Measurements from ENCODE around the gene NAALADL1. TPM values are rescaled to one million over a fixed set of nuclear protein-coding genes. Genes with fewer than 3 reads are reported as not detected.

NAALADL1 gene
- total RNA-seq, 1 experiment from 2014 or later: not detected

DNA sequence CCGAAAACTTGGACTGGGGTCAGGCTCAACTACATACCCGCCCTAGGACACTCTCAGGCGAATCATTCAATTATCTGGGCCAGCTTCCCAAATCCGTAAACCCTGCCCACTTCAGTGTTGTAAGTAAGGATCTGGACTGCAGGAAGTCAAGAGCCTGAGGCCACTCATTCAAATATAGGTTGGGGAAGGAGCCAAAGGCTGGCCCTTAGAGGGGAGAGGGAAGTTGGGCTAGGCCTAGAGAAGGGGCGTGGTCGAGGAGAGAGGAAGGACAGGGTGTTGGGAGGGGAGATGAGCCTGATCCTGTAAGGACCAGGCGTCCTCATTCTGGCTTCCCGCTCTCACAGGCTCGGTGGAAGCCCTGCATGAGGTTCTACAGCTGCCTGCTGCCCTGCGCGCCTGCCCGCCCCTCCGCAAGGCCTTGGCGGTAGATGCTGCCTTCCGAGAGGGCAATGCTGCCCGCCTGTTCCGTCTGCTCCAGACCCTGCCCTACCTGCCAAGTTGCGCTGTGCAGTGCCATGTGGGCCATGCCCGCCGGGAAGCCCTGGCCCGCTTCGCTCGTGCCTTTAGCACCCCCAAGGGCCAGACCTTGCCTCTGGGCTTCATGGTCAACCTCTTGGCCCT is 14.4 kb downstream of the NAALADL1 start:
- ChIA-PET RAD21 (ENCODE audit: low non-redundant PET in 1 of 2, low total read pairs in 2 of 2, uncharacterized antibody in 2 of 2, unreplicated experiment in 2 of 2) (no interaction called here), CTCF (no interaction called here), POLR2A (no interaction called here)
- ATAC-seq (no peak), DNase-seq (ENCODE audit: low read depth, low spot score) (no peak)
- Histone ChIP-seq H2AFZ (ENCODE audit: low read depth, low read length, poor library complexity, severe bottlenecking) (no peak overlapping the region), H3K4me2 (ENCODE audit: low read length) (peak overlapping the region; percentile 92; the same call in 1 of the 2 replicates), H3K4me1 (ENCODE audit: control insufficient read depth in 1 of 2, insufficient read depth in 2 of 2, low read length in 2 of 2) (peaks cover 27 to 35% of the 10 kb centered on the region in 2 experiments), H3K4me3 (replicated peaks in 1 of 2; ENCODE audit: low read depth in 1 of 2, low read length in 2 of 2) (no peak overlapping the region), H4K20me1 (ENCODE audit: insufficient read depth) (no peaks in the 10 kb centered on the region), H3K9ac (ENCODE audit: low read length) (no peak overlapping the region), H3K79me2 (ENCODE audit: insufficient read depth, low read length) (peaks cover 25% of the 10 kb centered on the region), H3K9me3 (ENCODE audit: control insufficient read depth in 1 of 2, insufficient read depth in 1 of 2, low read depth in 1 of 2, low read length in 2 of 2) (no peaks in the 10 kb centered on the region), H3K36me3 (ENCODE audit: control insufficient read depth in 1 of 2, insufficient read depth in 2 of 2, low read length in 2 of 2) (peaks cover 2 to 8% of the 10 kb centered on the region in 2 experiments; a peak in 2 of 4 replicates), H3K27me3 (ENCODE audit: insufficient read depth, low read length) (no peaks in the 10 kb centered on the region), H3K27ac (ENCODE audit: low read depth, low read length) (peak overlapping the region; percentile 4), H3K9me2 (ENCODE audit: insufficient read depth) (no peaks in the 10 kb centered on the region)
- BruUV-seq (replicated peaks): no TSS peak
- intact Hi-C loops (cut with micrococcal nuclease): loop anchor here (5.0 kb wide), 1 partner anchor 38 kb away; the partner anchor contains the start of genes CDCA5 and ZFPL1
- no peak for TF ChIP-seq ELF1 (IDR thresholded peaks at IDR 0.05; ENCODE audit: borderline replicate concordance, low read depth)

DNA sequence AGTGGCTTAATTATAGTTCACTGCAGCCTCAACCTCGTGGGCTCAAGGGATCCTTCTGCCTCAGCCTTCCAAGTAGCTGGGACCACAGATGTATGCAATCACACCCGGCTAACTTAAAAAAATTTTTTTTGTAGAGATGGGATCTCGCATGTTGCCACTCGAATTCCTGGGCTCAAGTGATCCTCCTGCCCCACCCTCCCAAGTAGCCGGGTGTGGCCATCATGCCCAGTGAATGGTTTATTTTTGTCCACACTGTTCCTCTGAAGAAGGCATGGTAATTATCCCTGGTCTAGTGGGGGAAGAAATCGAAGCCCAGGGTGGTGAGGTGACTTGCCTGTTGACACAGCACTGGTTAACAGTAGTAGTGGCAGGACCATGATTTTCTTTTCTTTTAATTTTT is 15.5 kb downstream of the NAALADL1 start:
- intact Hi-C loops (cut with micrococcal nuclease): loop anchor here (5.0 kb wide), 1 partner anchor 39 kb away; the partner anchor contains the start of genes CDCA5 and ZFPL1
- TF ChIP-seq SRF (IDR thresholded peaks at IDR 0.05; ENCODE audit: low read depth) (no peak), ELF1 (IDR thresholded peaks at IDR 0.05; ENCODE audit: borderline replicate concordance, low read depth) (no peak), SP1 (IDR thresholded peaks at IDR 0.05; ENCODE audit: low read depth) (no peak), CEBPB (IDR thresholded peaks at IDR 0.05; ENCODE audit: low read depth) (no peak), EZH2 (IDR thresholded peaks at IDR 0.05) (no peak), RAD21 (IDR thresholded peaks at IDR 0.05; ENCODE audit: low read depth) (no peak), ZFX (IDR thresholded peaks at IDR 0.05) (no peak), POLR2A (IDR thresholded peaks at IDR 0.05; ENCODE audit: borderline replicate concordance, extremely low read depth, insufficient read depth, insufficient read length) (no peak), CBX3 (IDR thresholded peaks at IDR 0.05; ENCODE audit: low read depth) (no peak), EZH2phosphoT487 (IDR thresholded peaks at IDR 0.05; ENCODE audit: borderline replicate concordance) (no peak), TCF7L2 (IDR thresholded peaks at IDR 0.05; ENCODE audit: borderline replicate concordance, extremely low read depth, insufficient read depth, insufficient read length) (no peak)
- TF ChIP-seq, protein P1, sequence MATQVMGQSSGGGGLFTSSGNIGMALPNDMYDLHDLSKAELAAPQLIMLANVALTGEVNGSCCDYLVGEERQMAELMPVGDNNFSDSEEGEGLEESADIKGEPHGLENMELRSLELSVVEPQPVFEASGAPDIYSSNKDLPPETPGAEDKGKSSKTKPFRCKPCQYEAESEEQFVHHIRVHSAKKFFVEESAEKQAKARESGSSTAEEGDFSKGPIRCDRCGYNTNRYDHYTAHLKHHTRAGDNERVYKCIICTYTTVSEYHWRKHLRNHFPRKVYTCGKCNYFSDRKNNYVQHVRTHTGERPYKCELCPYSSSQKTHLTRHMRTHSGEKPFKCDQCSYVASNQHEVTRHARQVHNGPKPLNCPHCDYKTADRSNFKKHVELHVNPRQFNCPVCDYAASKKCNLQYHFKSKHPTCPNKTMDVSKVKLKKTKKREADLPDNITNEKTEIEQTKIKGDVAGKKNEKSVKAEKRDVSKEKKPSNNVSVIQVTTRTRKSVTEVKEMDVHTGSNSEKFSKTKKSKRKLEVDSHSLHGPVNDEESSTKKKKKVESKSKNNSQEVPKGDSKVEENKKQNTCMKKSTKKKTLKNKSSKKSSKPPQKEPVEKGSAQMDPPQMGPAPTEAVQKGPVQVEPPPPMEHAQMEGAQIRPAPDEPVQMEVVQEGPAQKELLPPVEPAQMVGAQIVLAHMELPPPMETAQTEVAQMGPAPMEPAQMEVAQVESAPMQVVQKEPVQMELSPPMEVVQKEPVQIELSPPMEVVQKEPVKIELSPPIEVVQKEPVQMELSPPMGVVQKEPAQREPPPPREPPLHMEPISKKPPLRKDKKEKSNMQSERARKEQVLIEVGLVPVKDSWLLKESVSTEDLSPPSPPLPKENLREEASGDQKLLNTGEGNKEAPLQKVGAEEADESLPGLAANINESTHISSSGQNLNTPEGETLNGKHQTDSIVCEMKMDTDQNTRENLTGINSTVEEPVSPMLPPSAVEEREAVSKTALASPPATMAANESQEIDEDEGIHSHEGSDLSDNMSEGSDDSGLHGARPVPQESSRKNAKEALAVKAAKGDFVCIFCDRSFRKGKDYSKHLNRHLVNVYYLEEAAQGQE (IDR thresholded peaks at IDR 0.05; ENCODE audit: low read depth): no peak
- TF ChIP-seq, protein P2, sequence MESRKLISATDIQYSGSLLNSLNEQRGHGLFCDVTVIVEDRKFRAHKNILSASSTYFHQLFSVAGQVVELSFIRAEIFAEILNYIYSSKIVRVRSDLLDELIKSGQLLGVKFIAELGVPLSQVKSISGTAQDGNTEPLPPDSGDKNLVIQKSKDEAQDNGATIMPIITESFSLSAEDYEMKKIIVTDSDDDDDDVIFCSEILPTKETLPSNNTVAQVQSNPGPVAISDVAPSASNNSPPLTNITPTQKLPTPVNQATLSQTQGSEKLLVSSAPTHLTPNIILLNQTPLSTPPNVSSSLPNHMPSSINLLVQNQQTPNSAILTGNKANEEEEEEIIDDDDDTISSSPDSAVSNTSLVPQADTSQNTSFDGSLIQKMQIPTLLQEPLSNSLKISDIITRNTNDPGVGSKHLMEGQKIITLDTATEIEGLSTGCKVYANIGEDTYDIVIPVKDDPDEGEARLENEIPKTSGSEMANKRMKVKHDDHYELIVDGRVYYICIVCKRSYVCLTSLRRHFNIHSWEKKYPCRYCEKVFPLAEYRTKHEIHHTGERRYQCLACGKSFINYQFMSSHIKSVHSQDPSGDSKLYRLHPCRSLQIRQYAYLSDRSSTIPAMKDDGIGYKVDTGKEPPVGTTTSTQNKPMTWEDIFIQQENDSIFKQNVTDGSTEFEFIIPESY (IDR thresholded peaks at IDR 0.05; ENCODE audit: extremely low read depth, insufficient replicate concordance, low read length): no peak
- TF ChIP-seq, protein P3, sequence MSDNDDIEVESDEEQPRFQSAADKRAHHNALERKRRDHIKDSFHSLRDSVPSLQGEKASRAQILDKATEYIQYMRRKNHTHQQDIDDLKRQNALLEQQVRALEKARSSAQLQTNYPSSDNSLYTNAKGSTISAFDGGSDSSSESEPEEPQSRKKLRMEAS (IDR thresholded peaks at IDR 0.05): no peak

More for the DNA sequence above, 15.5 kb downstream of the NAALADL1 start:
- peak overlapping the region; percentile 83 to 92 for H3K4me3 ChIP-seq (replicated peaks in 1 of 2; ENCODE audit: low read depth in 1 of 2, low read length in 2 of 2)
- no peaks in the 10 kb centered on the region for H3K9me3 ChIP-seq (ENCODE audit: control insufficient read depth in 1 of 2, insufficient read depth in 1 of 2, low read depth in 1 of 2, low read length in 2 of 2)
- ATAC-seq (no peak), DNase-seq (ENCODE audit: low read depth, low spot score) (no peak)
- RAD21 ChIA-PET (ENCODE audit: low non-redundant PET in 1 of 2, low total read pairs in 2 of 2, uncharacterized antibody in 2 of 2, unreplicated experiment in 2 of 2): interaction anchor here in 1 of 2 experiments (0.7 kb wide), 1 partner anchor 126 kb away, joined by 7 read pairs; no protein-coding TSS in a partner anchor
- H3K9me2 ChIP-seq (ENCODE audit: insufficient read depth): no peaks in the 10 kb centered on the region
- BruUV-seq (replicated peaks): no TSS peak
- H3K79me2 ChIP-seq (ENCODE audit: insufficient read depth, low read length): peaks cover 25% of the 10 kb centered on the region
- no peaks in the 10 kb centered on the region for H3K27me3 ChIP-seq (ENCODE audit: insufficient read depth, low read length)
- H3K9ac ChIP-seq (ENCODE audit: low read length): peak overlapping the region; percentile 91
- peak overlapping the region; percentile 92 for H3K4me2 ChIP-seq (ENCODE audit: low read length)
- POLR2A ChIA-PET: no interaction called here
- H2AFZ ChIP-seq (ENCODE audit: low read depth, low read length, poor library complexity, severe bottlenecking): no peak overlapping the region
- H3K4me1 ChIP-seq (ENCODE audit: control insufficient read depth in 1 of 2, insufficient read depth in 2 of 2, low read length in 2 of 2): peaks cover 27 to 35% of the 10 kb centered on the region in 2 experiments
- CTCF ChIA-PET: interaction anchor here (1.7 kb wide), 1 partner anchor 29 kb away, joined by 4 read pairs; the partner anchor contains the start of gene ARL2
- H4K20me1 ChIP-seq (ENCODE audit: insufficient read depth): no peaks in the 10 kb centered on the region
- peaks cover 2 to 8% of the 10 kb centered on the region in 2 experiments; a peak in 2 of 4 replicates for H3K36me3 ChIP-seq (ENCODE audit: control insufficient read depth in 1 of 2, insufficient read depth in 2 of 2, low read length in 2 of 2)
- peak overlapping the region; percentile 97 for H3K27ac ChIP-seq (ENCODE audit: low read depth, low read length)
